CD4-positive, CD25-positive, alpha-beta regulatory T cell (primary cell): Measurements from ENCODE around the gene KRTAP29-1. TPM values are rescaled to one million over a fixed set of nuclear protein-coding genes. Genes with fewer than 3 reads are reported as not detected.
"Not testable (repeated sequence)": the region's sequence is repeated elsewhere in the genome, so short reads cannot be mapped to it uniquely, and the experiment has no call there.

ENCODE experiments used
- ATAC-seq, 2 donors: fragments of 150-1000 bp; cut with Tn5 transposase; one replicate each; pipeline ENCODE4 v1.10.0; 2021; ENCODE audit warnings: low read depth in 2 of 2, moderate number of reproducible peaks in 2 of 2, moderate library complexity in 1 of 2
- DNase-seq, 3 donors: peaks; one replicate each; pipeline versions ENCODE4 v3.0.0 to v3.0.0-alpha.2; 2012 to 2022; ENCODE audit warnings: mixed read lengths in 1 of 3
- H3K27ac ChIP-seq: one replicate; pipeline ENCODE4 v1.7.0; 2013; ENCODE audit warnings: mild to moderate bottlenecking, low read length; ENCODE audit not compliant: insufficient read depth, poor library complexity, severe bottlenecking
- H3K27me3 ChIP-seq: one replicate; pipeline ENCODE4 v1.7.0; 2013; ENCODE audit warnings: low read length; ENCODE audit not compliant: control insufficient read depth, insufficient read depth
- H3K36me3 ChIP-seq: one replicate; pipeline ENCODE4 v1.7.0; 2013; ENCODE audit warnings: mild to moderate bottlenecking, low read length, moderate library complexity; ENCODE audit not compliant: control insufficient read depth, insufficient read depth
- H3K4me1 ChIP-seq: 2 replicates; pipeline ENCODE4 v1.7.0; 2013; ENCODE audit warnings: mild to moderate bottlenecking, low read length; ENCODE audit not compliant: insufficient read depth, control insufficient read depth, poor library complexity, severe bottlenecking
- H3K4me3 ChIP-seq: one replicate; pipeline ENCODE4 v1.7.0; 2013; ENCODE audit warnings: low read depth, mild to moderate bottlenecking, low read length, moderate library complexity
- H3K9me3 ChIP-seq, 2 experiments: 1 replicate in 1 of 2; 2 replicates in 1 of 2; pipeline ENCODE4 v1.7.0; 2013; ENCODE audit warnings: low read length in 2 of 2, mild to moderate bottlenecking in 1 of 2, moderate library complexity in 1 of 2; ENCODE audit not compliant: control insufficient read depth in 2 of 2
- H3K27ac Mint-ChIP-seq, 3 donors: one replicate each; pipeline ENCODE4 v1.8.0; 2020 to 2022; ENCODE audit warnings: mild to moderate bottlenecking in 3 of 3, mixed read lengths in 3 of 3, moderate library complexity in 2 of 3
- H3K27me3 Mint-ChIP-seq: one replicate; pipeline ENCODE4 v1.8.0; 2022; ENCODE audit warnings: mild to moderate bottlenecking, mixed read lengths
- H3K36me3 Mint-ChIP-seq: one replicate; pipeline ENCODE4 v1.8.0; 2020; ENCODE audit warnings: mixed read lengths
- H3K4me1 Mint-ChIP-seq, 4 donors: one replicate each; pipeline ENCODE4 v1.8.0; 2020 to 2022; ENCODE audit warnings: mixed read lengths in 4 of 4, mild to moderate bottlenecking in 1 of 4
- H3K4me3 Mint-ChIP-seq, 4 donors: one replicate each; pipeline ENCODE4 v1.8.0; 2020 to 2022; ENCODE audit warnings: mild to moderate bottlenecking in 4 of 4, mixed read lengths in 4 of 4, moderate library complexity in 3 of 4
- H3K9me3 Mint-ChIP-seq, 7 donors: one replicate each; pipeline ENCODE4 v1.8.0; 2020 to 2022; ENCODE audit warnings: mixed read lengths in 7 of 7, mild to moderate bottlenecking in 3 of 7, moderate library complexity in 2 of 7
- polyA plus RNA-seq, 4 donors: library from polyadenylated mRNA; unstranded; fragments of 300-500 nt; fragmentation: Illumina TruSeq; gene quantifications; one replicate each; pipeline ENCODE4 v1.2.3, GENCODE V29; 2021
- total RNA-seq: library from RNA; stranded (reverse); gene quantifications from one replicate; pipeline ENCODE4 v1.2.3, GENCODE V29; 2022

Gene KRTAP29-1
- total and polyA plus RNA-seq, 5 donors from 2014 or later = 0.63 TPM; not detected in 4

DNA sequence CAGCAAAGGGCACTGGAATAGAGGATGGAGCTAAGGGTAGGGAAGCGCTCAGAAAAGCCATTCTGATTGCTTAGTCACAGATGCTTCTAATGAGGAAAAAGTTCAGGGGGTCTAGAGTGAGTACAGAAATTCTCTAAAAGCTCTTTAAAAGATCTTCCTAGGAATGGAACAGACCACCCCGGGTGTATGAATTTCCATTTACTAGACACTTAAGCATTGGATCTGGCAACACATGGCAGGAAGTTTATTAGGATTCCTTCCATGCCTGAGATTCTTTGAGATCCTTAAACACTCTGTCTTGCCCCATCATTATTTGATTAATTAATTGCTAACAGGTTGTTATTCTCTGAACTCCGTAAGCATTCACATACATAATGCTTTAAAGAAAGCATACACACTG, 18.6 kb downstream of the KRTAP29-1 start:
- H3K27me3 ChIP-seq = peaks cover 5% of the 10 kb centered on the region
- H3K4me3 ChIP-seq = no peak overlapping the region
- DNase-seq (no peak), ATAC-seq (no peak)
- H3K27ac ChIP-seq = no peak overlapping the region
- no peaks in the 10 kb centered on the region for H3K36me3 ChIP-seq
- no peaks in the 10 kb centered on the region for H3K36me3 Mint-ChIP-seq
- no peak overlapping the region for H3K27ac Mint-ChIP-seq
- peaks cover 0 to 15% (median 4%) of the 10 kb centered on the region in 4 donors for H3K4me1 Mint-ChIP-seq
- H3K27me3 Mint-ChIP-seq = peaks cover 11% of the 10 kb centered on the region
- H3K9me3 ChIP-seq = no peaks in the 10 kb centered on the region
- no peaks in the 10 kb centered on the region for H3K4me1 ChIP-seq
- peaks cover 0 to 2% (median 0%) of the 10 kb centered on the region in 7 donors for H3K9me3 Mint-ChIP-seq
- no peak overlapping the region for H3K4me3 Mint-ChIP-seq

GRCh38 chr17:41278176-41278955, 24.3 kb downstream of the KRTAP29-1 start:
- Mint-ChIP-seq H3K27ac (no peak overlapping the region), H3K4me3 (no peak overlapping the region), H3K36me3 (no peaks in the 10 kb centered on the region), H3K4me1 (peaks cover 0 to 9% (median 0%) of the 10 kb centered on the region in 4 donors), H3K27me3 (peaks cover 38% of the 10 kb centered on the region), H3K9me3 (peaks cover 0 to 6% (median 0%) of the 10 kb centered on the region in 7 donors)
- DNase-seq = no peak
- no peaks in the 10 kb centered on the region for H3K36me3 ChIP-seq
- H3K27me3 ChIP-seq = peaks cover 15% of the 10 kb centered on the region
- H3K9me3 ChIP-seq = no peaks in the 10 kb centered on the region
- no peaks in the 10 kb centered on the region for H3K4me1 ChIP-seq
- H3K4me3 ChIP-seq = no peak overlapping the region
- ATAC-seq = no peak
- H3K27ac ChIP-seq = no peak overlapping the region

DNA sequence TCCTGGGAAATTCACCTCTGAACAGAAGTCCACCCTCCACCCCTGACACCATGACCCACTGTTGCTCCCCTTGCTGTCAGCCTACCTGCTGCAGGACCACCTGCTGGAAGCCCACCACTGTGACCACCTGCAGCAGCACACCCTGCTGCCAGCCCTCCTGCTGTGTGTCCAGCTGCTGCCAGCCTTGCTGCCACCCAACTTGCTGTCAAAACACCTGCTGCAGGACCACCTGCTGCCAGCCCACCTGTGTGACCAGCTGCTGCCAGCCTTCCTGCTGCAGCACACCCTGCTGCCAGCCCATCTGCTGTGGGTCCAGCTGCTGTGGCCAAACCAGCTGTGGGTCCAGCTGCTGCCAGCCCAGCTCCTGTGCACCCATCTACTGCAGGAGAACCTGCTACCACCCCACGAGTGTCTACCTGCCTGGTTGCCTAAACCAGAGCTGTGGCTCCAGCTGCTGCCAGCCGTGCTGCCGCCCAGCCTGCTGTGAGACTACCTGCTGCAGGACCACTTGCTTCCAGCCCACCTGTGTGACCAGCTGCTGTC, 26.9 kb downstream of the KRTAP29-1 start, which contains the start of gene KRTAP9-7:
TSS of gene KRTAP9-7 (plus strand) at position 51 of the 543 bp plus-strand sequence. CDS start at position 51, 0 bp downstream.
- H3K27ac Mint-ChIP-seq = not testable (repeated sequence)

GRCh38 chr17:41271858-41272257, 30.8 kb downstream of the KRTAP29-1 start:
- no peak for DNase-seq
- Mint-ChIP-seq H3K9me3 (no peaks in the 10 kb centered on the region), H3K27ac (no peak overlapping the region), H3K36me3 (no peaks in the 10 kb centered on the region), H3K27me3 (peaks cover 16% of the 10 kb centered on the region), H3K4me3 (no peak overlapping the region), H3K4me1 (peaks cover 0 to 10% (median 5%) of the 10 kb centered on the region in 4 donors)
- no peak for ATAC-seq
- Histone ChIP-seq H3K9me3 (no peaks in the 10 kb centered on the region), H3K4me3 (no peak overlapping the region), H3K4me1 (no peaks in the 10 kb centered on the region), H3K27me3 (peaks cover 6% of the 10 kb centered on the region), H3K36me3 (no peaks in the 10 kb centered on the region), H3K27ac (no peak overlapping the region)

More for the DNA sequence above, 26.9 kb downstream of the KRTAP29-1 start, which contains the start of gene KRTAP9-7:
- not testable (repeated sequence) for DNase-seq, H3K9me3 Mint-ChIP-seq, H3K36me3 Mint-ChIP-seq, H3K4me3 ChIP-seq, H3K4me1 ChIP-seq, H3K36me3 ChIP-seq, H3K9me3 ChIP-seq, H3K27ac ChIP-seq, ATAC-seq, H3K4me3 Mint-ChIP-seq
- Mint-ChIP-seq H3K4me1 (peaks cover 0 to 12% (median 3%) of the 10 kb centered on the region in 4 donors), H3K27me3 (peaks cover 38% of the 10 kb centered on the region)
- H3K27me3 ChIP-seq = peaks cover 15% of the 10 kb centered on the region

DNA sequence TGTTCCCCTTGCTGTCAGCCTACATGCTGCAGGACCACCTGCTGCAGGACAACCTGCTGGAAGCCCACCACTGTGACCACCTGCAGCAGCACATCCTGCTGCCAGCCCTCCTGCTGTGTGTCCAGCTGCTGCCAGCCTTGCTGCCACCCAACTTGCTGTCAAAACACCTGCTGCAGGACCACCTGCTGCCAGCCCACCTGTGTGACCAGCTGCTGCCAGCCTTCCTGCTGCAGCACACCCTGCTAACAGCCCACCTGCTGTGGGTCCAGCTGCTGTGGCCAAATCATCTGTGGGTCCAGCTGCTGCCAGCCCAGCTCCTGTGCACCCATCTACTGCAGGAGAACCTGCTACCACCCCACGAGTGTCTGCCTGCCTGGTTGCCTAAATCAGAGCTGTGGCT, 31.3 kb downstream of the KRTAP29-1 start:
- not testable (repeated sequence) for H3K4me1 Mint-ChIP-seq, H3K9me3 ChIP-seq, H3K36me3 ChIP-seq, H3K4me3 Mint-ChIP-seq, H3K9me3 Mint-ChIP-seq, H3K27ac Mint-ChIP-seq, H3K36me3 Mint-ChIP-seq, H3K27ac ChIP-seq, H3K4me1 ChIP-seq, ATAC-seq, H3K27me3 ChIP-seq, DNase-seq, H3K4me3 ChIP-seq
- H3K27me3 Mint-ChIP-seq = peaks cover 13% of the 10 kb centered on the region

DNA sequence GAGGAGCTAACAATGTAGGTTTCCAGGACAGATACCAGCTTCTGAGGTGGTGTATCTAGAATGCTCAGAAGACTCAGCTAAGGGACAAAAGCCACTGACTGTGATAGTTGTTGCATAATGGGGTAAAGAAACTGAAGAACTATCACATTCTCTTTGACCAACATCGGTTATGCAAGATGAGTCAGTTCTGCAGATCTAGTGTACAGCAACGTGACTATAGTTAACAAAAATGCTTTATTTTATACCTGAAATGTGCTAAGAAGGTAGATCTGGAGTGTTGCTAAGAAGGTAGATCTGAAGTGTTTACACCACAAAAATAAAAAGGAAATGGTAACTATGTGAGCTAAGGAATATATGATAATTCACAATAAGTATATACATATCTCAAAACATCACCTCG, 34.9 kb downstream of the KRTAP29-1 start:
- DNase-seq (no peak), ATAC-seq (no peak)
- Histone ChIP-seq H3K27me3 (peaks cover 11% of the 10 kb centered on the region), H3K36me3 (no peaks in the 10 kb centered on the region), H3K4me1 (no peaks in the 10 kb centered on the region), H3K4me3 (no peak overlapping the region), H3K27ac (no peak overlapping the region), H3K9me3 (no peaks in the 10 kb centered on the region)
- Mint-ChIP-seq H3K27ac (no peak overlapping the region), H3K4me3 (no peak overlapping the region), H3K9me3 (no peaks in the 10 kb centered on the region), H3K27me3 (peaks cover 21% of the 10 kb centered on the region), H3K36me3 (no peaks in the 10 kb centered on the region), H3K4me1 (peaks cover 0 to 17% (median 7%) of the 10 kb centered on the region in 4 donors)

GRCh38 chr17:41265078-41265477, 37.6 kb downstream of the KRTAP29-1 start, which contains the start of gene KRTAP9-6:
TSS of gene KRTAP9-6 (plus strand) at chr17:41265378. CDS start at chr17:41265378, 0 bp downstream.
- DNase-seq = no peak
- H3K36me3 ChIP-seq = no peaks in the 10 kb centered on the region
- Mint-ChIP-seq H3K4me3 (no peak within 1 kb of the TSS), H3K36me3 (peaks cover 4% of the 10 kb centered on the region), H3K27me3 (peaks cover 31% of the 10 kb centered on the region), H3K9me3 (peaks cover 0 to 2% (median 0%) of the 10 kb centered on the region in 7 donors), H3K27ac (peak within 1 kb of the TSS in 1 of 3 donors; percentile 15), H3K4me1 (peaks cover 0 to 18% (median 8%) of the 10 kb centered on the region in 4 donors)
- no peaks in the 10 kb centered on the region for H3K4me1 ChIP-seq
- no peak within 1 kb of the TSS for H3K27ac ChIP-seq
- ATAC-seq = no peak
- peaks cover 13% of the 10 kb centered on the region for H3K27me3 ChIP-seq
- no peaks in the 10 kb centered on the region for H3K9me3 ChIP-seq
- no peak within 1 kb of the TSS for H3K4me3 ChIP-seq
